ENCODE results near the gene ATP6V0E2. TPM values are rescaled to one million over a fixed set of nuclear protein-coding genes. Genes with fewer than 3 reads are reported as not detected.

The ATP6V0E2 gene
- total RNA-seq, 1 experiment from 2014 or later, result 25.5 TPM

DNA sequence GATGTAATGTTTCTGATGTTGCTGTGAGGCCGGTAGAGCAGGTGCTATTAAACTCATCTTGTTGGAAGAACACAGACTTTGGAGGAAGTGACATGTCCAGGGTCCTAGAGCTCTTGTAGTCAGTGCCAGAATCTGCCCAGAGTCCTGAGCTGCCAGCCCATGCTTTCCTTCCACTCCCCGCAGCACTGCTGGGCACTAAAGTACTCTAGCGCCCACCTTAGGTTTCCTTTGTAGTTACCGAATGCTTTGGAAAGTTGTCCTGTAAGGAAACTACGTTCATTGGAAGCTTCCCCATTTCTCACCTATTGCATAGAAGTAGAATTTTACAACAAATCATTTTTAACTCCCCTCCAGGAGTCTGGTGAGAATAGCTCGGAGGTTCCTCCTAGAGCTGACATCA lies 24.6 kb upstream of the ATP6V0E2 start:
- no peaks in the 10 kb centered on the region for H3K9me2 ChIP-seq (ENCODE audit: insufficient read depth)
- H3K27ac ChIP-seq (ENCODE audit: low read depth, low read length), result no peak overlapping the region
- TF ChIP-seq, protein P1, sequence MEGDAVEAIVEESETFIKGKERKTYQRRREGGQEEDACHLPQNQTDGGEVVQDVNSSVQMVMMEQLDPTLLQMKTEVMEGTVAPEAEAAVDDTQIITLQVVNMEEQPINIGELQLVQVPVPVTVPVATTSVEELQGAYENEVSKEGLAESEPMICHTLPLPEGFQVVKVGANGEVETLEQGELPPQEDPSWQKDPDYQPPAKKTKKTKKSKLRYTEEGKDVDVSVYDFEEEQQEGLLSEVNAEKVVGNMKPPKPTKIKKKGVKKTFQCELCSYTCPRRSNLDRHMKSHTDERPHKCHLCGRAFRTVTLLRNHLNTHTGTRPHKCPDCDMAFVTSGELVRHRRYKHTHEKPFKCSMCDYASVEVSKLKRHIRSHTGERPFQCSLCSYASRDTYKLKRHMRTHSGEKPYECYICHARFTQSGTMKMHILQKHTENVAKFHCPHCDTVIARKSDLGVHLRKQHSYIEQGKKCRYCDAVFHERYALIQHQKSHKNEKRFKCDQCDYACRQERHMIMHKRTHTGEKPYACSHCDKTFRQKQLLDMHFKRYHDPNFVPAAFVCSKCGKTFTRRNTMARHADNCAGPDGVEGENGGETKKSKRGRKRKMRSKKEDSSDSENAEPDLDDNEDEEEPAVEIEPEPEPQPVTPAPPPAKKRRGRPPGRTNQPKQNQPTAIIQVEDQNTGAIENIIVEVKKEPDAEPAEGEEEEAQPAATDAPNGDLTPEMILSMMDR (IDR thresholded peaks at IDR 0.05 in 2 of 3, conservative IDR thresholded peaks at IDR 0.05 in 1 of 3; ENCODE audit: borderline replicate concordance in 1 of 3, insufficient read depth in 1 of 3, low read depth in 2 of 3, low read length in 2 of 3), result peak in 2 of 3 experiments; percentile 7 to 23; a peak in 2 of 6 replicates
- TF ChIP-seq, protein P2, sequence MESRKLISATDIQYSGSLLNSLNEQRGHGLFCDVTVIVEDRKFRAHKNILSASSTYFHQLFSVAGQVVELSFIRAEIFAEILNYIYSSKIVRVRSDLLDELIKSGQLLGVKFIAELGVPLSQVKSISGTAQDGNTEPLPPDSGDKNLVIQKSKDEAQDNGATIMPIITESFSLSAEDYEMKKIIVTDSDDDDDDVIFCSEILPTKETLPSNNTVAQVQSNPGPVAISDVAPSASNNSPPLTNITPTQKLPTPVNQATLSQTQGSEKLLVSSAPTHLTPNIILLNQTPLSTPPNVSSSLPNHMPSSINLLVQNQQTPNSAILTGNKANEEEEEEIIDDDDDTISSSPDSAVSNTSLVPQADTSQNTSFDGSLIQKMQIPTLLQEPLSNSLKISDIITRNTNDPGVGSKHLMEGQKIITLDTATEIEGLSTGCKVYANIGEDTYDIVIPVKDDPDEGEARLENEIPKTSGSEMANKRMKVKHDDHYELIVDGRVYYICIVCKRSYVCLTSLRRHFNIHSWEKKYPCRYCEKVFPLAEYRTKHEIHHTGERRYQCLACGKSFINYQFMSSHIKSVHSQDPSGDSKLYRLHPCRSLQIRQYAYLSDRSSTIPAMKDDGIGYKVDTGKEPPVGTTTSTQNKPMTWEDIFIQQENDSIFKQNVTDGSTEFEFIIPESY (IDR thresholded peaks at IDR 0.05; ENCODE audit: extremely low read depth, insufficient replicate concordance, low read length), result no peak
- TF ChIP-seq RAD21 (IDR thresholded peaks at IDR 0.05; ENCODE audit: low read depth), result peak; percentile 49
- H3K9ac ChIP-seq (ENCODE audit: low read length), result no peak overlapping the region
- intact Hi-C loops (cut with micrococcal nuclease), result no loop called here
- H3K36me3 ChIP-seq (ENCODE audit: control insufficient read depth in 1 of 2, insufficient read depth in 2 of 2, low read length in 2 of 2), result no peaks in the 10 kb centered on the region
- BruUV-seq (replicated peaks), result no TSS peak
- no peaks in the 10 kb centered on the region for H3K79me2 ChIP-seq (ENCODE audit: insufficient read depth, low read length)
- ChIA-PET RAD21 (ENCODE audit: low non-redundant PET in 1 of 2, low total read pairs in 2 of 2, uncharacterized antibody in 2 of 2, unreplicated experiment in 2 of 2) (no interaction called here), POLR2A (interaction anchor here (1.4 kb wide), 1 partner anchor 11 kb away, joined by 4 read pairs; the partner anchor contains the start of gene ZNF862), CTCF (interaction anchor here (0.8 to 1.5 kb wide), 6 partner anchors 10 to 59 kb away, joined by 3 to 12 read pairs (median 3); partner anchors contain the start of gene ZNF862)
- no peak overlapping the region for H3K4me2 ChIP-seq (ENCODE audit: low read length)
- H3K27me3 ChIP-seq (ENCODE audit: insufficient read depth, low read length), result no peaks in the 10 kb centered on the region
- ATAC-seq, result no peak
- H4K20me1 ChIP-seq (ENCODE audit: insufficient read depth), result no peaks in the 10 kb centered on the region
- H3K4me3 ChIP-seq (replicated peaks in 1 of 2; ENCODE audit: low read depth in 1 of 2, low read length in 2 of 2), result no peak overlapping the region
- peaks cover 6 to 10% of the 10 kb centered on the region in 2 experiments for H3K4me1 ChIP-seq (ENCODE audit: control insufficient read depth in 1 of 2, insufficient read depth in 2 of 2, low read length in 2 of 2)
- H3K9me3 ChIP-seq (ENCODE audit: control insufficient read depth in 1 of 2, insufficient read depth in 1 of 2, low read depth in 1 of 2, low read length in 2 of 2), result no peaks in the 10 kb centered on the region
- H2AFZ ChIP-seq (ENCODE audit: low read depth, low read length, poor library complexity, severe bottlenecking), result no peak overlapping the region
- no peak for DNase-seq (ENCODE audit: low read depth, low spot score)
